Fibroblast of lung (primary cell): ENCODE measurements around the gene BPIFA2. TPM values are rescaled to one million over a fixed set of nuclear protein-coding genes. Genes with fewer than 3 reads are reported as not detected.

Experiments used
- DNase-seq, 2 donors: peaks; one replicate each; pipeline versions ENCODE4 v3.0.0 to v3.0.0-alpha.2; 2010; ENCODE audit warnings: low read depth in 2 of 2
- H2AFZ ChIP-seq: 2 replicates; pipeline ENCODE4 v1.5.1; 2012; ENCODE audit warnings: low read length, control low read depth, inconsistent platforms
- H3K27ac ChIP-seq: 2 replicates; pipeline ENCODE4 v1.5.1; 2011; ENCODE audit warnings: low read length, control low read depth; ENCODE audit not compliant: insufficient read depth
- H3K27me3 ChIP-seq: 2 replicates; pipeline ENCODE4 v1.5.1; 2011; ENCODE audit warnings: mild to moderate bottlenecking, low read length; ENCODE audit not compliant: control insufficient read depth, insufficient read depth
- H3K36me3 ChIP-seq: 2 replicates; pipeline ENCODE4 v1.5.1; 2011; ENCODE audit warnings: low read length; ENCODE audit not compliant: control insufficient read depth, insufficient read depth
- H3K4me1 ChIP-seq: 2 replicates; pipeline ENCODE4 v1.5.1; 2011; ENCODE audit warnings: low read length; ENCODE audit not compliant: control insufficient read depth, insufficient read depth; ENCODE audit errors: extremely low read depth
- H3K4me2 ChIP-seq: 2 replicates; pipeline ENCODE4 v1.5.1; 2011; ENCODE audit warnings: low read length, control low read depth; ENCODE audit not compliant: insufficient read depth; ENCODE audit errors: extremely low read depth
- H3K4me3 ChIP-seq, 4 experiments: fragments of 200-600 bp in 1 of 4; sonication (generic) in 1 of 4; replicated peaks in 1 of 4; 2 replicates each; pipeline ENCODE4 v1.5.1; 2011 to 2016; ENCODE audit warnings: low read length in 4 of 4, low read depth in 3 of 4, mild to moderate bottlenecking in 3 of 4, control low read depth in 2 of 4, inconsistent platforms in 1 of 4, mixed read lengths in 1 of 4; ENCODE audit not compliant: insufficient read depth in 1 of 4; ENCODE audit errors: control extremely low read depth in 1 of 4
- H3K79me2 ChIP-seq: 2 replicates; pipeline ENCODE4 v1.5.1; 2012; ENCODE audit warnings: mild to moderate bottlenecking, low read length, inconsistent platforms; ENCODE audit not compliant: control insufficient read depth, insufficient read depth
- H3K9ac ChIP-seq: 2 replicates; pipeline ENCODE4 v1.5.1; 2011; ENCODE audit warnings: mild to moderate bottlenecking, low read length, control low read depth; ENCODE audit not compliant: insufficient read depth
- H3K9me3 ChIP-seq: 2 replicates; pipeline ENCODE4 v1.5.1; 2012; ENCODE audit warnings: low read depth, low read length; ENCODE audit not compliant: control insufficient read depth, insufficient read depth
- H4K20me1 ChIP-seq: 2 replicates; pipeline ENCODE4 v1.5.1; 2011; ENCODE audit warnings: low read length; ENCODE audit not compliant: control insufficient read depth, insufficient read depth; ENCODE audit errors: extremely low read depth
- CTCF ChIP-seq, 2 donors: IDR thresholded peaks in 1 of 2; conservative IDR thresholded peaks in 1 of 2; 1 replicate in 1 of 2; 2 replicates in 1 of 2; pipeline ENCODE4 v1.5.1; 2011 to 2012; ENCODE audit warnings: low read length in 2 of 2, control low read depth in 1 of 2, inconsistent platforms in 1 of 2, low read depth in 1 of 2, mild to moderate bottlenecking in 1 of 2
- EZH2 ChIP-seq: IDR thresholded peaks from 2 replicates; pipeline ENCODE4 v1.5.1; 2012; ENCODE audit warnings: low read length, control low read depth, mild to moderate bottlenecking; ENCODE audit errors: missing control alignments
- polyA plus RNA-seq, 2 donors: library from polyadenylated mRNA; depleted of rRNA in 1 of 2; stranded (reverse) in 1 of 2; unstranded in 1 of 2; fragments of >200 nt; gene quantifications; 2 replicates each; pipeline ENCODE4 v1.2.1, GENCODE V29; 2011 to 2012; ENCODE audit warnings: missing spikeins in 1 of 2
- total RNA-seq: library from RNA; depleted of rRNA; stranded (reverse); fragments of >200 nt; gene quantifications from 2 replicates; pipeline ENCODE4 v1.2.1, GENCODE V29; 2014

BPIFA2 gene
- total and polyA plus RNA-seq, 2 donors (not counting 1 experiment from before 2014, with no cell fraction given), result not detected

GRCh38 chr20:33127422-33128097 is 40.4 kb upstream of the BPIFA2 start:
- H3K4me3 ChIP-seq, result no peak overlapping the region
- no peak for DNase-seq
- no peaks in the 10 kb centered on the region for H3K36me3 ChIP-seq

DNA sequence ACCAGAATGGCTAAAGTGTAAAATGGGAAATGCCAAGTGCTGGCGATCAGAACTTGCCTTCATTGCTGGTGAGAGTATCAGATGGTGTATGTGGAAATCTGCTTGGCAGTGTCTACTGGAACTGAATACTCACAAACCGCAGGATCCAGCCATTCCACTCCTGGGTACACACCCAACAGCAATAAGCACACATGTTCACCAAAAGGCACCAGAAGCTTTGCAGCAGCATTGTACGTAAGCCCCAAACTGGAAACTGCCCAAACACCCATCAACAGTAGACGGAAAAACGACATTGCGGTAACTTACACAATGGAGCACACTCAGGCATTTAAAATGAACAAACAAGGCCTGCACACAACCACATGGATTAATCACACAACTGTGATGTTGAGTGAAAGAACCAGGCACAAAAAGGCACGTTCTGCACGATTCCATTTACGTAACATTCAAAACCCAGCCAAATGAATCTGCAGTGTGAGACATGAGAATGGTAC is 37.3 kb upstream of the BPIFA2 start:
- H3K4me1 ChIP-seq, result no peaks in the 10 kb centered on the region
- no peak overlapping the region for H3K9ac ChIP-seq
- no peaks in the 10 kb centered on the region for H3K36me3 ChIP-seq
- peak in 1 of 2 donors; percentile 57 for DNase-seq
- no peak for TF ChIP-seq CTCF (conservative IDR thresholded peaks at IDR 0.05 in 1 of 2, IDR thresholded peaks at IDR 0.05 in 1 of 2; ENCODE audit: low read depth in 1 of 2, low read length in 2 of 2)
- TF ChIP-seq EZH2, result no peak
- no peaks in the 10 kb centered on the region for H4K20me1 ChIP-seq
- no peaks in the 10 kb centered on the region for H3K9me3 ChIP-seq
- H3K79me2 ChIP-seq, result no peaks in the 10 kb centered on the region
- no peak overlapping the region for H2AFZ ChIP-seq
- no peak overlapping the region for H3K4me2 ChIP-seq
- no peak overlapping the region for H3K4me3 ChIP-seq
- H3K27ac ChIP-seq, result no peak overlapping the region
- H3K27me3 ChIP-seq, result no peaks in the 10 kb centered on the region

More at GRCh38 chr20:33127422-33128097, 40.4 kb upstream of the BPIFA2 start:
- H2AFZ ChIP-seq, result no peak overlapping the region
- no peaks in the 10 kb centered on the region for H3K27me3 ChIP-seq
- no peaks in the 10 kb centered on the region for H3K9me3 ChIP-seq
- H3K9ac ChIP-seq, result no peak overlapping the region
- TF ChIP-seq EZH2, result no peak
- TF ChIP-seq CTCF (conservative IDR thresholded peaks at IDR 0.05 in 1 of 2, IDR thresholded peaks at IDR 0.05 in 1 of 2; ENCODE audit: low read depth in 1 of 2, low read length in 2 of 2), result no peak
- H3K79me2 ChIP-seq, result no peaks in the 10 kb centered on the region
- H3K4me2 ChIP-seq, result no peak overlapping the region
- no peaks in the 10 kb centered on the region for H4K20me1 ChIP-seq
- no peaks in the 10 kb centered on the region for H3K4me1 ChIP-seq
- no peak overlapping the region for H3K27ac ChIP-seq

GRCh38 chr20:33131949-33132473 is 35.9 kb upstream of the BPIFA2 start:
- Histone ChIP-seq H3K36me3 (no peaks in the 10 kb centered on the region), H3K9ac (no peak overlapping the region), H4K20me1 (no peaks in the 10 kb centered on the region), H3K9me3 (no peaks in the 10 kb centered on the region), H3K27me3 (no peaks in the 10 kb centered on the region), H3K4me2 (no peak overlapping the region), H2AFZ (no peak overlapping the region), H3K4me1 (no peaks in the 10 kb centered on the region), H3K79me2 (no peaks in the 10 kb centered on the region), H3K4me3 (no peak overlapping the region), H3K27ac (no peak overlapping the region)
- no peak for DNase-seq
- TF ChIP-seq EZH2, result no peak
- no peak for TF ChIP-seq CTCF (conservative IDR thresholded peaks at IDR 0.05 in 1 of 2, IDR thresholded peaks at IDR 0.05 in 1 of 2; ENCODE audit: low read depth in 1 of 2, low read length in 2 of 2)
